H9 (cell line): ENCODE data around the gene BRAF. TPM values are rescaled to one million over a fixed set of nuclear protein-coding genes. Genes with fewer than 3 reads are reported as not detected.
A peak's percentile ranks its signal among the peaks of the same experiment; 100 is the strongest.

ENCODE experiments used
- DNase-seq: peaks from one replicate; pipeline ENCODE4 v3.0.0-alpha.2; 2017
- H2AFZ ChIP-seq: one replicate; pipeline ENCODE4 v1.6.1; 2013; ENCODE audit warnings: mild to moderate bottlenecking, low read length, control low read depth, moderate library complexity
- H2AK5ac ChIP-seq: 2 replicates; pipeline ENCODE4 v1.6.1; 2013; ENCODE audit warnings: low read length, control low read depth, mixed read lengths; ENCODE audit not compliant: insufficient read length
- H2BK120ac ChIP-seq: one replicate; pipeline ENCODE4 v1.6.1; 2013; ENCODE audit warnings: low read depth, mild to moderate bottlenecking, low read length, control low read depth, inconsistent platforms; ENCODE audit not compliant: poor library complexity, severe bottlenecking
- H2BK12ac ChIP-seq: 2 replicates; pipeline ENCODE4 v1.6.1; 2013; ENCODE audit warnings: low read length, control low read depth, mixed read lengths, low read depth; ENCODE audit not compliant: insufficient read length
- H2BK15ac ChIP-seq: 2 replicates; pipeline ENCODE4 v1.6.1; 2013; ENCODE audit warnings: low read depth, low read length, control low read depth
- H2BK20ac ChIP-seq: one replicate; pipeline ENCODE4 v1.6.1; 2013; ENCODE audit warnings: low read depth, mild to moderate bottlenecking, low read length, control low read depth, inconsistent platforms; ENCODE audit not compliant: poor library complexity, severe bottlenecking
- H2BK5ac ChIP-seq: 2 replicates; pipeline ENCODE4 v1.6.1; 2013; ENCODE audit warnings: low read length, control low read depth, mixed read lengths; ENCODE audit not compliant: insufficient read length
- H3K14ac ChIP-seq: 2 replicates; pipeline ENCODE4 v1.6.1; 2013; ENCODE audit warnings: low read length, control low read depth; ENCODE audit not compliant: insufficient read depth
- H3K18ac ChIP-seq: 2 replicates; pipeline ENCODE4 v1.6.1; 2013; ENCODE audit warnings: low read depth, mild to moderate bottlenecking, mixed read lengths, low read length, control low read depth; ENCODE audit not compliant: insufficient read length
- H3K23ac ChIP-seq: 2 replicates; pipeline ENCODE4 v1.6.1; 2013; ENCODE audit warnings: low read length, control low read depth, mixed read lengths, low read depth; ENCODE audit not compliant: insufficient read length
- H3K23me2 ChIP-seq: 2 replicates; pipeline ENCODE4 v1.6.1; 2013; ENCODE audit warnings: low read depth, mild to moderate bottlenecking, mixed read lengths, low read length, control low read depth; ENCODE audit not compliant: insufficient read length, poor library complexity, severe bottlenecking
- H3K27ac ChIP-seq: 2 replicates; pipeline ENCODE4 v1.5.1; 2013; ENCODE audit warnings: low read length, control low read depth, mixed read lengths, low read depth; ENCODE audit not compliant: insufficient read length
- H3K27me3 ChIP-seq: 2 replicates; pipeline ENCODE4 v1.6.1; 2013; ENCODE audit warnings: low read length, control low read depth, inconsistent platforms; ENCODE audit not compliant: insufficient read depth
- H3K4ac ChIP-seq: 2 replicates; pipeline ENCODE4 v1.6.1; 2013; ENCODE audit warnings: low read depth, mild to moderate bottlenecking, control low read depth, inconsistent platforms, low read length, moderate library complexity
- H3K4me1 ChIP-seq: 2 replicates; pipeline ENCODE4 v1.6.1; 2013; ENCODE audit warnings: low read length, control low read depth, inconsistent platforms; ENCODE audit not compliant: insufficient read depth
- H3K4me2 ChIP-seq: 2 replicates; pipeline ENCODE4 v1.6.1; 2013; ENCODE audit warnings: low read length, control low read depth, mixed read lengths; ENCODE audit not compliant: insufficient read length, insufficient read depth
- H3K56ac ChIP-seq: 2 replicates; pipeline ENCODE4 v1.6.1; 2013; ENCODE audit warnings: low read depth, mild to moderate bottlenecking, mixed read lengths, low read length, control low read depth; ENCODE audit not compliant: insufficient read length
- H3K79me1 ChIP-seq: 2 replicates; pipeline ENCODE4 v1.6.1; 2013; ENCODE audit warnings: low read depth, mild to moderate bottlenecking, moderate library complexity, low read length, control low read depth, inconsistent platforms; ENCODE audit not compliant: insufficient read depth, poor library complexity, severe bottlenecking
- H3K79me2 ChIP-seq: 2 replicates; pipeline ENCODE4 v1.6.1; 2013; ENCODE audit warnings: low read length, control low read depth, inconsistent platforms; ENCODE audit not compliant: insufficient read depth
- H3K9ac ChIP-seq: 2 replicates; pipeline ENCODE4 v1.6.1; 2013; ENCODE audit warnings: low read length, control low read depth, mixed read lengths; ENCODE audit not compliant: insufficient read length; ENCODE audit errors: extremely low read depth
- H3K9me3 ChIP-seq: one replicate; pipeline ENCODE4 v1.6.1; 2013; ENCODE audit warnings: low read depth, low read length, inconsistent platforms; ENCODE audit not compliant: control insufficient read depth
- H3T11ph ChIP-seq: one replicate; pipeline ENCODE4 v1.6.1; 2013; ENCODE audit warnings: mild to moderate bottlenecking, low read length, control low read depth, inconsistent platforms
- H4K20me1 ChIP-seq: one replicate; pipeline ENCODE4 v1.6.1; 2013; ENCODE audit not compliant: control insufficient read depth, insufficient read length, insufficient read depth
- H4K5ac ChIP-seq: 2 replicates; pipeline ENCODE4 v1.6.1; 2013; ENCODE audit warnings: low read depth, mild to moderate bottlenecking, mixed read lengths, low read length, control low read depth; ENCODE audit not compliant: insufficient read length
- H4K8ac ChIP-seq: replicated peaks from 2 replicates; pipeline ENCODE4 v1.6.1; 2013; ENCODE audit warnings: low read length, control low read depth, mixed read lengths, low read depth; ENCODE audit not compliant: insufficient read length
- H4K91ac ChIP-seq: 2 replicates; pipeline ENCODE4 v1.6.1; 2013; ENCODE audit warnings: low read depth, mild to moderate bottlenecking, moderate library complexity, mixed read lengths, low read length, control low read depth; ENCODE audit not compliant: insufficient read length
- H3K27ac Mint-ChIP-seq, 3 experiments: 2 replicates in 2 of 3; 3 replicates in 1 of 3; pipeline ENCODE4 v1.8.0; 2020 to 2021; ENCODE audit warnings: mixed read lengths in 3 of 3, mild to moderate bottlenecking in 1 of 3, moderate library complexity in 1 of 3
- H3K27me3 Mint-ChIP-seq: 2 replicates; pipeline ENCODE4 v1.8.0; 2021; ENCODE audit warnings: low read depth, mild to moderate bottlenecking, moderate library complexity, mixed read lengths
- H3K36me3 Mint-ChIP-seq, 3 experiments: 2 replicates in 2 of 3; 3 replicates in 1 of 3; pipeline ENCODE4 v1.8.0; 2020 to 2021; ENCODE audit warnings: low read depth in 3 of 3, mixed read lengths in 3 of 3; ENCODE audit not compliant: insufficient read depth in 1 of 3
- H3K4me1 Mint-ChIP-seq, 2 experiments: 2 replicates each; pipeline ENCODE4 v1.8.0; 2020; ENCODE audit warnings: mixed read lengths in 2 of 2
- H3K4me3 Mint-ChIP-seq, 2 experiments: 2 replicates in 1 of 2; 3 replicates in 1 of 2; pipeline ENCODE4 v1.8.0; 2020 to 2021; ENCODE audit warnings: mild to moderate bottlenecking in 2 of 2, mixed read lengths in 2 of 2, moderate library complexity in 1 of 2
- H3K9me3 Mint-ChIP-seq, 2 experiments: 2 replicates in 1 of 2; 3 replicates in 1 of 2; pipeline ENCODE4 v1.8.0; 2020; ENCODE audit warnings: mild to moderate bottlenecking in 2 of 2, mixed read lengths in 2 of 2, moderate library complexity in 1 of 2
- CTCF ChIP-seq: fragments of 200-600 bp; sonication (generic); conservative IDR thresholded peaks from 3 replicates; pipeline ENCODE4 v1.8.0; 2021; ENCODE audit warnings: antibody characterized with exemption, mild to moderate bottlenecking
- WGBS: extraction: QIAGEN DNeasy Blood & Tissue Kit; methylation state at CpG from one replicate; pipeline ENCODE4 v1.1.7; 2013; ENCODE audit warnings: missing lambda C conversion rate, low lambda C conversion rate, mixed read lengths; ENCODE audit not compliant: insufficient read length; ENCODE audit errors: extremely low coverage; 5-methylcytosine and 5-hydroxymethylcytosine counted together
- total RNA-seq: library from RNA; stranded (reverse); gene quantifications from 2 replicates; pipeline ENCODE4 v1.2.1, GENCODE V29; 2021

BRAF gene
- total RNA-seq, 1 experiment from 2014 or later = 32.9 TPM

DNA sequence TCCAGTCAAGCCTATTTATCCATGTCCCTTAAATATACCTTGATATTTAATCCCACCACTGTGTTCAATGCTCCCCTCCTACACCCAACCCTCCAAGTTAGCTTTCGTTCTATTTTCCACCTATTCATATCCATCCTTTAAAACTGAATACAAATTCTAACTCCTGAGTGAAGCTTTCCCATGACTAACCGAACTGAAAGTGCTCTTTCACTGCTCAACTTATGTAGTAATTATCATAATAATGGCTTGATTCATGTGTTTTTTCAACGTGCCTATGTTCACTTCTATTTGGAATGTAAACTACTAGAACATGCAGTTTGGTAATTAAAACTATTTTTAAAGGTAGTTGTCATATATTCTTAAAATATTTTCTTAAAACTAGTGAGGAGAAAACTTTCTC lies 170.2 kb downstream of the BRAF start:
- Histone ChIP-seq H3K9ac (no peak overlapping the region), H3K18ac (no peak overlapping the region), H3K4me1 (peaks cover 3% of the 10 kb centered on the region; the same call in 1 of the 2 replicates), H3K23ac (no peak overlapping the region), H3K79me2 (no peaks in the 10 kb centered on the region), H2BK15ac (no peak overlapping the region), H3K27ac (no peak overlapping the region), H2AFZ (no peak overlapping the region), H2AK5ac (no peak overlapping the region), H2BK20ac (no peak overlapping the region), H2BK12ac (no peak overlapping the region), H3K4me2 (no peak overlapping the region), H3K4ac (no peak overlapping the region), H3K27me3 (no peaks in the 10 kb centered on the region), H4K8ac (no peak overlapping the region), H3K56ac (no peak overlapping the region), H3K23me2 (no peaks in the 10 kb centered on the region), H2BK120ac (no peak overlapping the region), H3K79me1 (no peaks in the 10 kb centered on the region), H4K5ac (no peak overlapping the region), H4K91ac (no peak overlapping the region), H2BK5ac (no peak overlapping the region), H3K9me3 (no peaks in the 10 kb centered on the region), H4K20me1 (no peaks in the 10 kb centered on the region), H3T11ph (no peak overlapping the region), H3K14ac (no peak overlapping the region)
- DNase-seq = no peak
- Mint-ChIP-seq H3K27me3 (no peaks in the 10 kb centered on the region), H3K4me1 (peaks cover 7 to 8% of the 10 kb centered on the region in 2 experiments), H3K36me3 (peaks cover 0 to 7% (median 1%) of the 10 kb centered on the region in 3 experiments; a peak in 4 of 7 replicates), H3K9me3 (no peaks in the 10 kb centered on the region; a peak in 1 of 5 replicates), H3K4me3 (no peak overlapping the region), H3K27ac (peak overlapping the region in 2 of 3 experiments; percentile 10 to 87; a peak in 3 of 7 replicates)
- no peak for TF ChIP-seq CTCF
- 100% methylated on average over 1 of the region's 3 CpGs for WGBS
